ENCODE measurements around the gene PCDHGA12. TPM values are rescaled to one million over a fixed set of nuclear protein-coding genes. Genes with fewer than 3 reads are reported as not detected.

The PCDHGA12 gene
- total and polyA plus RNA-seq, 2 of the 8 experiments (the other 6 are each of a cell fraction or from before 2014, with no cell fraction given): 0.88 to 1.3 TPM

GRCh38 chr5:141399555-141400258 lies 30.6 kb upstream of the PCDHGA12 start (continued):
- TF ChIP-seq RNF2 (IDR thresholded peaks at IDR 0.05; ENCODE audit: borderline replicate concordance, low read depth, low read length, missing control alignments, poor library complexity, severe bottlenecking) (no peak), ATF3 (IDR thresholded peaks at IDR 0.05; ENCODE audit: insufficient read depth, low read depth, low read length) (no peak), POLR2A (IDR thresholded peaks at IDR 0.05; ENCODE audit: control extremely low read depth in 1 of 2, low read depth in 2 of 2, low read length in 2 of 2) (no peak), CREB1 (IDR thresholded peaks at IDR 0.05) (no peak), ZNF274 (IDR thresholded peaks at IDR 0.05; ENCODE audit: borderline replicate concordance, extremely low read depth, low read length) (no peak), SAP30 (IDR thresholded peaks at IDR 0.05; ENCODE audit: insufficient read depth, insufficient replicate concordance, low read length) (no peak), HDAC6 (IDR thresholded peaks at IDR 0.05; ENCODE audit: low read depth, low read length) (no peak), TBP (IDR thresholded peaks at IDR 0.05; ENCODE audit: low read depth, low read length) (no peak)
